GM12878 (cell line): ENCODE data around the gene IQCH. TPM values are rescaled to one million over a fixed set of nuclear protein-coding genes. Genes with fewer than 3 reads are reported as not detected.

ENCODE experiments used
- ATAC-seq: fragments of 200-7000 bp; cut with Tn5 transposase; 3 replicates; pipeline ENCODE4 v1.9.1; 2020; ENCODE audit warnings: mild to moderate bottlenecking, moderate library complexity
- BruUV-seq: library from RNA; stranded (reverse); fragments of 400-500 nt; replicated peaks from 2 replicates; lab custom pipeline; 2021; lab: Mats Ljungman, UMichigan
- CTCF ChIA-PET: fragments of 300-600 bp; sonication (Branson Sonifier 250); formaldehyde crosslinking; extraction: SDS; loops from one replicate; lab custom pipeline; 2021; ENCODE audit warnings: inconsistent platforms; lab: Yijun Ruan, JAX
- POLR2A ChIA-PET: fragments of 350-600 bp; formaldehyde crosslinking; extraction: SDS; loops from one replicate; lab custom pipeline; 2021; ENCODE audit warnings: inconsistent platforms; lab: Charles Lee
- RAD21 ChIA-PET: fragments of 300-600 bp; sonication (Branson Sonifier 250); formaldehyde crosslinking; loops from one replicate; lab custom pipeline; 2023; ENCODE audit warnings: antibody characterized with exemption; ENCODE audit not compliant: unreplicated experiment; lab: Charles Lee
- SMC1A ChIA-PET: fragments of 300-600 bp; sonication (Branson Sonifier 250); formaldehyde crosslinking; loops from one replicate; lab custom pipeline; 2023; ENCODE audit not compliant: unreplicated experiment, uncharacterized antibody; lab: Charles Lee
- DNase-seq: peaks from one replicate; pipeline ENCODE4 v3.0.0-alpha.2; 2011; ENCODE audit warnings: low read depth, low spot score
- FAIRE-seq: peaks from 3 replicates; lab custom pipeline; 2011; peaks lifted over from hg19 to GRCh38; lab: Jason Lieb, UNC
- H2AFZ ChIP-seq: 2 replicates; pipeline ENCODE4 v1.6.0; 2011; ENCODE audit warnings: low read depth, low read length, control low read depth; ENCODE audit not compliant: control insufficient read depth
- H3K27ac ChIP-seq: 2 replicates; pipeline ENCODE4 v1.5.1; 2011; ENCODE audit warnings: control low read depth; ENCODE audit not compliant: control insufficient read depth, insufficient read depth
- H3K27me3 ChIP-seq, 2 experiments: replicated peaks in 1 of 2; 2 replicates each; pipeline versions ENCODE4 v1.6.0 to v1.6.1; 2011; ENCODE audit warnings: low read length in 1 of 2; ENCODE audit not compliant: control insufficient read depth in 2 of 2, insufficient read depth in 2 of 2
- H3K36me3 ChIP-seq, 2 experiments: 2 replicates each; pipeline ENCODE4 v1.5.1; 2011; ENCODE audit warnings: low read length in 1 of 2; ENCODE audit not compliant: control insufficient read depth in 2 of 2, insufficient read depth in 2 of 2
- H3K4me1 ChIP-seq: 2 replicates; pipeline ENCODE4 v1.6.1; 2011; ENCODE audit warnings: mild to moderate bottlenecking, low read length, moderate library complexity, mixed read lengths; ENCODE audit not compliant: control insufficient read depth, insufficient read depth
- H3K4me2 ChIP-seq: 2 replicates; pipeline ENCODE4 v1.6.0; 2011; ENCODE audit warnings: control low read depth; ENCODE audit not compliant: control insufficient read depth, insufficient read depth
- H3K4me3 ChIP-seq: fragments of 200-600 bp; sonication (generic); 2 replicates; pipeline ENCODE4 v1.5.1; 2016
- H3K79me2 ChIP-seq: 2 replicates; pipeline ENCODE4 v1.6.0; 2011; ENCODE audit warnings: low read length; ENCODE audit not compliant: control insufficient read depth, insufficient read depth
- H3K9ac ChIP-seq: 2 replicates; pipeline ENCODE4 v1.8.0; 2011; ENCODE audit warnings: low read length, control low read depth, mixed read lengths; ENCODE audit not compliant: control insufficient read depth, insufficient read depth
- H3K9me3 ChIP-seq: replicated peaks from 3 replicates; pipeline ENCODE4 v1.5.1; 2011; ENCODE audit warnings: mild to moderate bottlenecking, low read length; ENCODE audit not compliant: control insufficient read depth, insufficient read depth
- H4K20me1 ChIP-seq: 2 replicates; pipeline ENCODE4 v1.6.0; 2011; ENCODE audit not compliant: control insufficient read depth, insufficient read depth
- CBX5 ChIP-seq: sonication (generic); IDR thresholded peaks from 2 replicates; pipeline ENCODE4 v1.6.1; 2016; ENCODE audit warnings: low read depth, moderate library complexity, mild to moderate bottlenecking, inconsistent platforms
- CHD2 ChIP-seq: IDR thresholded peaks from 2 replicates; pipeline ENCODE4 v1.6.1; 2011; ENCODE audit warnings: low read depth, low read length, improper control_type of control experiment, borderline replicate concordance
- GATAD2B ChIP-seq: fragments of 450-650 bp; conservative IDR thresholded peaks from 2 replicates; pipeline ENCODE4 v1.6.1; 2017; ENCODE audit warnings: low read depth, mild to moderate bottlenecking, moderate library complexity
- MXI1 ChIP-seq: fragments of 150-350 bp; IDR thresholded peaks from 2 replicates; pipeline ENCODE4 v1.6.1; 2011; ENCODE audit warnings: low read depth, mild to moderate bottlenecking, inconsistent platforms, low read length, improper control_type of control experiment
- NR2C2 ChIP-seq: IDR thresholded peaks from 2 replicates; pipeline ENCODE4 v1.6.1; 2011; ENCODE audit warnings: borderline replicate concordance, low read depth; ENCODE audit not compliant: control insufficient read depth, insufficient read length
- POLR2AphosphoS2 ChIP-seq: IDR thresholded peaks from 2 replicates; pipeline ENCODE4 v1.6.1; 2011; ENCODE audit warnings: low read depth, mild to moderate bottlenecking, low read length, improper control_type of control experiment, moderate library complexity
- SMC3 ChIP-seq: IDR thresholded peaks from 2 replicates; pipeline ENCODE4 v1.6.1; 2011; ENCODE audit warnings: low read length, improper control_type of control experiment, borderline replicate concordance
- USF2 ChIP-seq: IDR thresholded peaks from 2 replicates; pipeline ENCODE4 v1.6.1; 2011; ENCODE audit warnings: low read depth, low read length, improper control_type of control experiment, borderline replicate concordance
- ZNF217 ChIP-seq: fragments of 450-650 bp; IDR thresholded peaks from 2 replicates; pipeline ENCODE4 v1.6.1; 2017; ENCODE audit warnings: antibody characterized with exemption, mild to moderate bottlenecking
- ZNF274 ChIP-seq: IDR thresholded peaks from one replicate; pipeline ENCODE4 v1.8.0; 2011; ENCODE audit not compliant: insufficient read length, insufficient read depth
- WGBS: methylation state at CpG from one replicate; pipeline ENCODE4 v1.1.6; 2016; ENCODE audit warnings: low lambda C conversion rate; ENCODE audit not compliant: insufficient replicate concordance, insufficient coverage; ENCODE audit errors: missing lambda C conversion rate; 5-methylcytosine and 5-hydroxymethylcytosine counted together
- in situ Hi-C: fragments of 300-500 bp; cut with MboI; formaldehyde crosslinking; loops from 9 replicates; pipeline ENCODE4 v1.14.3; 2018; ENCODE audit warnings: mixed read lengths
- intact Hi-C: fragments of 100-400 bp; cut with micrococcal nuclease; formaldehyde crosslinking; loops from one replicate; pipeline ENCODE4 v1.14.2; 2022; ENCODE audit not compliant: unreplicated experiment
- polyA plus RNA-seq, 11 experiments: library from polyadenylated mRNA; depleted of rRNA in 4 of 11; unstranded in 6 of 11; stranded (reverse) in 5 of 11; fragments of >200 nt; fragmentation: Nextera tagmentation in 4 of 11; fragmentation: Illumina TruSeq in 1 of 11; extraction: Ambion mirVana in 4 of 11; extraction: Trizol in 1 of 11; gene quantifications; 1 replicate in 1 of 11; 2 replicates in 10 of 11; pipeline versions ENCODE4 v1.2.1 to v1.2.3, GENCODE V29; 2011 to 2016; ENCODE audit warnings: inconsistent platforms in 2 of 11, missing spikeins in 2 of 11, low read depth in 1 of 11
- total RNA-seq, 4 experiments: library from RNA; depleted of rRNA in 3 of 4; stranded (reverse); fragments of >200 nt in 3 of 4; fragmentation: Illumina TruSeq in 1 of 4; extraction: Trizol in 1 of 4; gene quantifications; 2 replicates each; pipeline versions ENCODE4 v1.2.1 to v1.2.3, GENCODE V29; 2013 to 2021
- TF ChIP-seq, protein P1 (sequence below): IDR thresholded peaks from 2 replicates; pipeline ENCODE4 v1.6.1; 2011; ENCODE audit warnings: borderline replicate concordance, low read depth, mild to moderate bottlenecking, moderate library complexity, low read length; ENCODE audit not compliant: insufficient read depth, poor library complexity, severe bottlenecking

Gene IQCH
- total and polyA plus RNA-seq, 10 of the 15 experiments (the other 5 are each of a cell fraction or from before 2014, with no cell fraction given) = 0.29 to 1.3 (median 0.99) TPM

GRCh38 chr15:67370206-67370954 lies 115.8 kb downstream of the IQCH start:
- Histone ChIP-seq H3K4me1 (no peaks in the 10 kb centered on the region), H3K79me2 (no peaks in the 10 kb centered on the region), H3K9ac (no peak overlapping the region), H3K27ac (no peak overlapping the region), H2AFZ (no peak overlapping the region), H4K20me1 (no peaks in the 10 kb centered on the region), H3K4me2 (no peak overlapping the region), H3K27me3 (no peaks in the 10 kb centered on the region), H3K36me3 (no peaks in the 10 kb centered on the region), H3K4me3 (no peak overlapping the region), H3K9me3 (no peaks in the 10 kb centered on the region)
- ChIA-PET RAD21 (no interaction called here), SMC1A (interaction anchor here (1.6 kb wide), 1 partner anchor 14 kb away, joined by 3 read pairs; no protein-coding TSS in a partner anchor), POLR2A (no interaction called here), CTCF (interaction anchor here (0.7 to 0.9 kb wide), 2 partner anchors 63 to 130 kb away, joined by 3 read pairs; no protein-coding TSS in a partner anchor)
- ATAC-seq (no peak), FAIRE-seq (no peak), DNase-seq (no peak)
- BruUV-seq = no TSS peak
- in situ Hi-C loops = no loop called here
- intact Hi-C loops = no loop called here
- WGBS = 72% methylated on average over 9 of the region's 9 CpGs
- no peak for TF ChIP-seq CHD2

GRCh38 chr15:67372543-67372942 lies 118.0 kb downstream of the IQCH start:
- no peak overlapping the region for H3K27ac ChIP-seq
- CTCF ChIA-PET = no interaction called here
- intact Hi-C loops = no loop called here
- no peak overlapping the region for H2AFZ ChIP-seq
- no peak for TF ChIP-seq NR2C2
- TF ChIP-seq POLR2AphosphoS2 = no peak
- no peak for TF ChIP-seq GATAD2B
- TF ChIP-seq ZNF217 = no peak
- no peak for TF ChIP-seq USF2
- no peak for TF ChIP-seq CBX5
- TF ChIP-seq MXI1 = no peak
- TF ChIP-seq, protein P1, sequence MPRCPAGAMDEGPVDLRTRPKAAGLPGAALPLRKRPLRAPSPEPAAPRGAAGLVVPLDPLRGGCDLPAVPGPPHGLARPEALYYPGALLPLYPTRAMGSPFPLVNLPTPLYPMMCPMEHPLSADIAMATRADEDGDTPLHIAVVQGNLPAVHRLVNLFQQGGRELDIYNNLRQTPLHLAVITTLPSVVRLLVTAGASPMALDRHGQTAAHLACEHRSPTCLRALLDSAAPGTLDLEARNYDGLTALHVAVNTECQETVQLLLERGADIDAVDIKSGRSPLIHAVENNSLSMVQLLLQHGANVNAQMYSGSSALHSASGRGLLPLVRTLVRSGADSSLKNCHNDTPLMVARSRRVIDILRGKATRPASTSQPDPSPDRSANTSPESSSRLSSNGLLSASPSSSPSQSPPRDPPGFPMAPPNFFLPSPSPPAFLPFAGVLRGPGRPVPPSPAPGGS = no peak
- TF ChIP-seq ZNF274 = no peak
- no peak for TF ChIP-seq SMC3
- TF ChIP-seq, all 136 proteins: peak for 0
- no peaks in the 10 kb centered on the region for H3K27me3 ChIP-seq
- POLR2A ChIA-PET = no interaction called here
- SMC1A ChIA-PET = no interaction called here
- H3K9ac ChIP-seq = no peak overlapping the region
- DNase-seq (no peak), FAIRE-seq (no peak), ATAC-seq (no peak)
- no peak overlapping the region for H3K4me2 ChIP-seq
- in situ Hi-C loops = no loop called here
- H3K79me2 ChIP-seq = no peaks in the 10 kb centered on the region
- 42% methylated on average over 8 of the region's 8 CpGs for WGBS
- H3K9me3 ChIP-seq = no peaks in the 10 kb centered on the region
- H3K36me3 ChIP-seq = no peaks in the 10 kb centered on the region
- H3K4me1 ChIP-seq = no peaks in the 10 kb centered on the region
- H4K20me1 ChIP-seq = no peaks in the 10 kb centered on the region
- RAD21 ChIA-PET = interaction anchor here (1.5 kb wide), 1 partner anchor 426 kb away, joined by 3 read pairs; no protein-coding TSS in a partner anchor
- no TSS peak for BruUV-seq
- no peak overlapping the region for H3K4me3 ChIP-seq
